Measurements from ENCODE around the gene PRR5L. TPM values are rescaled to one million over a fixed set of nuclear protein-coding genes. Genes with fewer than 3 reads are reported as not detected.

PRR5L gene
- 100 to 1,000 TPM; 172 to 533 TPM for total RNA-seq

GRCh38 chr11:36295926-36296325 lies at the start of gene PRR5L:
PRR5L (plus strand) TSS chr11:36296288; CDS start chr11:36401122, 104,834 bp downstream.
- ATAC-seq (no peak), DNase-seq (ENCODE audit: low spot score) (no peak)
- Mint-ChIP-seq H3K27me3 (peaks cover 0 to 2% of the 10 kb centered on the region in 2 donors), H3K4me3 (no peak within 1 kb of the TSS), H3K4me1 (ENCODE audit: low read depth in 2 of 2) (peaks cover 4 to 19% of the 10 kb centered on the region in 2 donors), H3K27ac (peak within 1 kb of the TSS in 1 of 2 donors; percentile 61), H3K36me3 (no peaks in the 10 kb centered on the region), H3K9me3 (no peaks in the 10 kb centered on the region)

- Mint-ChIP-seq H3K9me3 (peaks cover 3% of the 10 kb centered on the region), H3K27ac (no peak overlapping the region), H3K4me1 (ENCODE audit: low read depth in 2 of 2) (no peaks in the 10 kb centered on the region), H3K36me3 (no peaks in the 10 kb centered on the region), H3K27me3 (peaks cover 58 to 59% of the 10 kb centered on the region in 2 donors), H3K4me3 (no peak overlapping the region)
- ATAC-seq (no peak), DNase-seq (ENCODE audit: low spot score) (no peak)
These were observed 48.6 kb upstream of the PRR5L start for GRCh38 chr11:36247493-36247892.

- Mint-ChIP-seq H3K4me1 (ENCODE audit: low read depth in 2 of 2) (no peaks in the 10 kb centered on the region), H3K9me3 (peaks cover 3% of the 10 kb centered on the region), H3K4me3 (no peak overlapping the region), H3K27ac (no peak overlapping the region), H3K27me3 (peaks cover 54 to 55% of the 10 kb centered on the region in 2 donors), H3K36me3 (no peaks in the 10 kb centered on the region)
- ATAC-seq (no peak), DNase-seq (ENCODE audit: low spot score) (no peak)
These were observed 47.7 kb upstream of the PRR5L start for GRCh38 chr11:36248436-36248835.

- H3K4me3 Mint-ChIP-seq, result no peak overlapping the region
- no peak overlapping the region for H3K27ac Mint-ChIP-seq
- no peaks in the 10 kb centered on the region for H3K4me1 Mint-ChIP-seq (ENCODE audit: low read depth in 2 of 2)
- DNase-seq (ENCODE audit: low spot score) (no peak), ATAC-seq (no peak)
- H3K9me3 Mint-ChIP-seq, result peaks cover 3% of the 10 kb centered on the region
- no peaks in the 10 kb centered on the region for H3K36me3 Mint-ChIP-seq
- peaks cover 49 to 54% of the 10 kb centered on the region in 2 donors for H3K27me3 Mint-ChIP-seq
These were observed 46.8 kb upstream of the PRR5L start for GRCh38 chr11:36249246-36249645.

GRCh38 chr11:36251823-36252222 lies 44.3 kb upstream of the PRR5L start:
- ATAC-seq (no peak), DNase-seq (ENCODE audit: low spot score) (no peak)
- Mint-ChIP-seq H3K4me1 (ENCODE audit: low read depth in 2 of 2) (no peaks in the 10 kb centered on the region), H3K9me3 (peaks cover 3% of the 10 kb centered on the region), H3K27ac (no peak overlapping the region), H3K4me3 (no peak overlapping the region), H3K36me3 (no peaks in the 10 kb centered on the region), H3K27me3 (peaks cover 35 to 37% of the 10 kb centered on the region in 2 donors)

GRCh38 chr11:36253238-36253637 lies 42.9 kb upstream of the PRR5L start:
- ATAC-seq (no peak), DNase-seq (ENCODE audit: low spot score) (no peak)
- Mint-ChIP-seq H3K36me3 (no peaks in the 10 kb centered on the region), H3K4me1 (ENCODE audit: low read depth in 2 of 2) (no peaks in the 10 kb centered on the region), H3K9me3 (peaks cover 3% of the 10 kb centered on the region), H3K27me3 (peaks cover 31 to 33% of the 10 kb centered on the region in 2 donors), H3K27ac (no peak overlapping the region), H3K4me3 (no peak overlapping the region)

- ATAC-seq (no peak), DNase-seq (ENCODE audit: low spot score) (no peak)
- Mint-ChIP-seq H3K36me3 (no peaks in the 10 kb centered on the region), H3K27me3 (peaks cover 33 to 35% of the 10 kb centered on the region in 2 donors), H3K4me1 (ENCODE audit: low read depth in 2 of 2) (peaks cover 0 to 3% of the 10 kb centered on the region in 2 donors), H3K9me3 (peaks cover 3% of the 10 kb centered on the region), H3K4me3 (no peak overlapping the region), H3K27ac (no peak overlapping the region)
These were observed 41.4 kb upstream of the PRR5L start for GRCh38 chr11:36254713-36255112.

- DNase-seq (ENCODE audit: low spot score) (no peak), ATAC-seq (no peak)
- Mint-ChIP-seq H3K9me3 (no peaks in the 10 kb centered on the region), H3K4me3 (no peak overlapping the region), H3K36me3 (no peaks in the 10 kb centered on the region), H3K27me3 (peaks cover 31 to 39% of the 10 kb centered on the region in 2 donors), H3K27ac (no peak overlapping the region), H3K4me1 (ENCODE audit: low read depth in 2 of 2) (peaks cover 0 to 3% of the 10 kb centered on the region in 2 donors)
These were observed 38.7 kb upstream of the PRR5L start for GRCh38 chr11:36257351-36257750.

GRCh38 chr11:36258730-36259360 lies 37.2 kb upstream of the PRR5L start:
- no peak for DNase-seq (ENCODE audit: low spot score)
- H3K9me3 Mint-ChIP-seq, result no peaks in the 10 kb centered on the region
- H3K4me3 Mint-ChIP-seq, result no peak overlapping the region
- no peak overlapping the region for H3K27ac Mint-ChIP-seq
- H3K4me1 Mint-ChIP-seq (ENCODE audit: low read depth in 2 of 2), result peaks cover 0 to 3% of the 10 kb centered on the region in 2 donors
- peak; percentile 46 to 47 for ATAC-seq
- no peaks in the 10 kb centered on the region for H3K36me3 Mint-ChIP-seq
- peaks cover 35 to 51% of the 10 kb centered on the region in 2 donors for H3K27me3 Mint-ChIP-seq

GRCh38 chr11:36261094-36261493 lies 35.0 kb upstream of the PRR5L start:
- Mint-ChIP-seq H3K4me1 (ENCODE audit: low read depth in 2 of 2) (peaks cover 0 to 3% of the 10 kb centered on the region in 2 donors), H3K9me3 (no peaks in the 10 kb centered on the region), H3K27me3 (peaks cover 36 to 55% of the 10 kb centered on the region in 2 donors), H3K36me3 (no peaks in the 10 kb centered on the region), H3K4me3 (no peak overlapping the region), H3K27ac (no peak overlapping the region)
- DNase-seq (ENCODE audit: low spot score) (no peak), ATAC-seq (no peak)

- ATAC-seq (no peak), DNase-seq (ENCODE audit: low spot score) (no peak)
- Mint-ChIP-seq H3K4me1 (ENCODE audit: low read depth in 2 of 2) (no peaks in the 10 kb centered on the region), H3K4me3 (no peak overlapping the region), H3K9me3 (no peaks in the 10 kb centered on the region), H3K27me3 (peaks cover 20 to 36% of the 10 kb centered on the region in 2 donors), H3K27ac (no peak overlapping the region), H3K36me3 (no peaks in the 10 kb centered on the region)
These were observed 31.8 kb upstream of the PRR5L start for GRCh38 chr11:36264011-36264972.

GRCh38 chr11:36264973-36265344 lies 31.1 kb upstream of the PRR5L start:
- Mint-ChIP-seq H3K36me3 (no peaks in the 10 kb centered on the region), H3K9me3 (no peaks in the 10 kb centered on the region), H3K4me3 (no peak overlapping the region), H3K27me3 (peaks cover 18 to 33% of the 10 kb centered on the region in 2 donors), H3K4me1 (ENCODE audit: low read depth in 2 of 2) (no peaks in the 10 kb centered on the region), H3K27ac (no peak overlapping the region)
- DNase-seq (ENCODE audit: low spot score) (no peak), ATAC-seq (no peak)

GRCh38 chr11:36265793-36266628 lies 30.1 kb upstream of the PRR5L start:
- Mint-ChIP-seq H3K4me1 (ENCODE audit: low read depth in 2 of 2) (no peaks in the 10 kb centered on the region), H3K27me3 (peaks cover 14 to 23% of the 10 kb centered on the region in 2 donors), H3K36me3 (peaks cover 6% of the 10 kb centered on the region)

More at GRCh38 chr11:36265793-36266628, 30.1 kb upstream of the PRR5L start:
- Mint-ChIP-seq H3K9me3 (no peaks in the 10 kb centered on the region), H3K27ac (no peak overlapping the region), H3K4me3 (no peak overlapping the region)
- no peak for DNase-seq (ENCODE audit: low spot score)
- ATAC-seq, result peak; percentile 44 to 67
